K562 (cell line): ENCODE measurements around the gene VSIG4. TPM values are rescaled to one million over a fixed set of nuclear protein-coding genes. Genes with fewer than 3 reads are reported as not detected.

Experiments
- CBFA2T3 ChIP-seq: fragments of 450-650 bp; IDR thresholded peaks from 2 replicates; pipeline ENCODE4 v1.6.1; 2017
- FOXK1 ChIP-seq: sonication (generic); formaldehyde crosslinking; IDR thresholded peaks from 2 replicates; pipeline ENCODE4 v1.8.0; 2022; ENCODE audit warnings: missing genetic modification reagents, mild to moderate bottlenecking, borderline replicate concordance
- GATAD2B ChIP-seq: fragments of 450-650 bp; IDR thresholded peaks from 2 replicates; pipeline ENCODE4 v1.6.1; 2017; ENCODE audit warnings: mild to moderate bottlenecking, borderline replicate concordance
- HMG20B ChIP-seq: fragments of 250-450 bp; sonication (Bioruptor Pico); IDR thresholded peaks from 2 replicates; pipeline ENCODE4 v1.5.0; 2021; ENCODE audit warnings: mild to moderate bottlenecking
- KLF6 ChIP-seq: fragments of 250-450 bp; sonication (Bioruptor Pico); IDR thresholded peaks from 2 replicates; pipeline ENCODE4 v1.4.0; 2020; ENCODE audit warnings: mild to moderate bottlenecking, moderate library complexity, borderline replicate concordance
- MAFK ChIP-seq: IDR thresholded peaks from 2 replicates; pipeline ENCODE4 v1.6.1; 2011; ENCODE audit warnings: low read length, improper control_type of control experiment
- MBD2 ChIP-seq: sonication (generic); IDR thresholded peaks from 2 replicates; pipeline ENCODE4 v1.6.1; 2016; ENCODE audit warnings: low read depth, borderline replicate concordance
- MECOM ChIP-seq: fragments of 250-450 bp; sonication (Bioruptor Pico); IDR thresholded peaks from 2 replicates; pipeline ENCODE4 v1.8.0; 2022; ENCODE audit warnings: inconsistent platforms
- NFE2 ChIP-seq: IDR thresholded peaks from 2 replicates; pipeline ENCODE4 v1.6.1; 2014; ENCODE audit warnings: antibody characterized with exemption, low read depth
- POLR3A ChIP-seq: IDR thresholded peaks from 2 replicates; pipeline ENCODE4 v1.6.1; 2011; ENCODE audit warnings: borderline replicate concordance, mild to moderate bottlenecking, moderate library complexity; ENCODE audit not compliant: insufficient read length, insufficient read depth; ENCODE audit errors: extremely low read depth
- ZNF232 ChIP-seq: sonication (generic); formaldehyde crosslinking; IDR thresholded peaks from 2 replicates; pipeline ENCODE4 v1.8.0; 2022; ENCODE audit warnings: mild to moderate bottlenecking, missing genetic modification reagents
- ZNF668 ChIP-seq: fragments of 250-450 bp; sonication (Bioruptor Pico); IDR thresholded peaks from 2 replicates; pipeline ENCODE4 v1.8.0; 2022; ENCODE audit warnings: mild to moderate bottlenecking, inconsistent platforms
- ZNF778 ChIP-seq: fragments of 450-650 bp; formaldehyde crosslinking; IDR thresholded peaks from 2 replicates; pipeline ENCODE4 v1.4.0; 2020; ENCODE audit warnings: mild to moderate bottlenecking, moderate library complexity
- polyA plus RNA-seq, 8 experiments: library from polyadenylated mRNA; depleted of rRNA in 4 of 8; stranded (reverse) in 5 of 8; unstranded in 3 of 8; fragments of >200 nt; fragmentation: Nextera tagmentation in 2 of 8; fragmentation: Illumina TruSeq in 1 of 8; extraction: Ambion mirVana in 2 of 8; extraction: Trizol in 1 of 8; gene quantifications; 2 replicates each; pipeline versions ENCODE4 v1.2.1 to v1.2.3, GENCODE V29; 2011 to 2014; ENCODE audit warnings: inconsistent platforms in 1 of 8, missing spikeins in 1 of 8
- total RNA-seq, 7 experiments: library from RNA; depleted of rRNA in 6 of 7; stranded (reverse); fragments of >200 nt in 6 of 7; fragmentation: Illumina TruSeq in 2 of 7; extraction: Trizol in 2 of 7; gene quantifications; 2 replicates each; pipeline versions ENCODE4 v1.2.1 to v1.2.3, GENCODE V29; 2011 to 2021; ENCODE audit warnings: low replicate concordance in 1 of 7
- TF ChIP-seq, protein P1 (sequence below): fragments of 250-450 bp; sonication (Bioruptor Pico); IDR thresholded peaks from 2 replicates; pipeline ENCODE4 v1.8.0; 2021; ENCODE audit warnings: mild to moderate bottlenecking, moderate library complexity
- TF ChIP-seq, protein P2 (sequence below): fragments of 450-650 bp; IDR thresholded peaks from 2 replicates; pipeline ENCODE4 v1.6.1; 2016; ENCODE audit warnings: mild to moderate bottlenecking
- TF ChIP-seq, protein P3 (sequence below): fragments of 450-650 bp; IDR thresholded peaks from 2 replicates; pipeline ENCODE4 v1.6.1; 2017; ENCODE audit warnings: antibody characterized with exemption
- TF ChIP-seq, protein P4 (sequence below): sonication (generic); formaldehyde crosslinking; IDR thresholded peaks from 2 replicates; pipeline ENCODE4 v1.8.0; 2022; ENCODE audit warnings: mild to moderate bottlenecking, missing genetic modification reagents
- TF ChIP-seq, protein P5 (sequence below): sonication (generic); formaldehyde crosslinking; IDR thresholded peaks from 2 replicates; pipeline ENCODE4 v1.8.0; 2023; ENCODE audit warnings: mild to moderate bottlenecking, missing genetic modification reagents
- TF ChIP-seq, protein P6 (sequence below): fragments of 250-450 bp; sonication (Bioruptor Pico); IDR thresholded peaks from 2 replicates; pipeline ENCODE4 v1.9.0; 2021; ENCODE audit warnings: mild to moderate bottlenecking

VSIG4 gene
- total and polyA plus RNA-seq, 9 of the 15 experiments (the other 6 are each of a cell fraction or from before 2014, with no cell fraction given): 0.22 to 1.6 (median 0.46) TPM; not detected in 1

DNA sequence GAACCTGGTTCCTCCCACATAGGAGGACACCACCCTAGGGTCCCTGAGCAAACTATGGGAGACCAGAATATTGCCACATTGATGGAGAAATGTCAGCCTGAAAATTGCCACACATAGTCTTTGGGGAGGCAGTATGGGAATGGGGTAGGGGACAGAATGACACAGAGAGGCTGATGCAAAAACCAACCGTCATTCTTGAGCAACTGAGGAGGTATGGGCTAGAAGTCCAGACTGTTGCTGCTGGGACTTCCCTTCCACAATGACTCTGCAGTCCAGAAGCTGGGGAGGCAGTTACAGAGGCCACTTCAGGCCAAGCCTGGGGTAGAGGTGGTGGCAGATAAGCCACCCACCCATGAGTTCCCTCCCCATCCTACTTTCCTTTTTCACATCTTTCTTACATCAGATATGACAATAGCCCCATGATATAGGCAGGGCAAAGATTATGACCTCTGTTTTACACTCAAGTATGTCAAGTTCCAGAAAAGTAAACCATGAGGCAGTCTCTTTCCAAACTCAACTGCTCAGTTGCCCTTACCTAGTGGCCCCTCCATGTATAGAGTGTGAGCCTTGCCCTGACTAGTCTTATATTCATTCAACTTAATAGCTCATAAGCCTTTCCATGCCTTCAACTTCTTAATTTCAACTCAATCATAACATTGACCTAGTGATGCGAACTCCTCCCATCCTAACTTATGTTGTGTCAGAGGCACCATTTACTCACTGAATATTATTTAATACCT, 41.7 kb downstream of the VSIG4 start (continued):
- TF ChIP-seq GATAD2B (no peak), CBFA2T3 (peak; percentile 91), HMG20B (CRISPR knock-in tag) (no peak), ZNF778 (no peak), FOXK1 (CRISPR knock-in tag) (no peak), ZNF232 (CRISPR knock-in tag) (no peak), POLR3A (no peak), MECOM (CRISPR knock-in tag) (0 out of 2 replicates have a peak, but pooled peaks have one; percentile 33), MBD2 (peak; percentile 81), ZNF668 (CRISPR knock-in tag) (no peak), NFE2 (peak; percentile 99), MAFK (peak; percentile 88), KLF6 (no peak)
- TF ChIP-seq, protein P1, sequence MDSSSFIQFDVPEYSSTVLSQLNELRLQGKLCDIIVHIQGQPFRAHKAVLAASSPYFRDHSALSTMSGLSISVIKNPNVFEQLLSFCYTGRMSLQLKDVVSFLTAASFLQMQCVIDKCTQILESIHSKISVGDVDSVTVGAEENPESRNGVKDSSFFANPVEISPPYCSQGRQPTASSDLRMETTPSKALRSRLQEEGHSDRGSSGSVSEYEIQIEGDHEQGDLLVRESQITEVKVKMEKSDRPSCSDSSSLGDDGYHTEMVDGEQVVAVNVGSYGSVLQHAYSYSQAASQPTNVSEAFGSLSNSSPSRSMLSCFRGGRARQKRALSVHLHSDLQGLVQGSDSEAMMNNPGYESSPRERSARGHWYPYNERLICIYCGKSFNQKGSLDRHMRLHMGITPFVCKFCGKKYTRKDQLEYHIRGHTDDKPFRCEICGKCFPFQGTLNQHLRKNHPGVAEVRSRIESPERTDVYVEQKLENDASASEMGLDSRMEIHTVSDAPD (CRISPR knock-in tag): no peak
- TF ChIP-seq, protein P2, sequence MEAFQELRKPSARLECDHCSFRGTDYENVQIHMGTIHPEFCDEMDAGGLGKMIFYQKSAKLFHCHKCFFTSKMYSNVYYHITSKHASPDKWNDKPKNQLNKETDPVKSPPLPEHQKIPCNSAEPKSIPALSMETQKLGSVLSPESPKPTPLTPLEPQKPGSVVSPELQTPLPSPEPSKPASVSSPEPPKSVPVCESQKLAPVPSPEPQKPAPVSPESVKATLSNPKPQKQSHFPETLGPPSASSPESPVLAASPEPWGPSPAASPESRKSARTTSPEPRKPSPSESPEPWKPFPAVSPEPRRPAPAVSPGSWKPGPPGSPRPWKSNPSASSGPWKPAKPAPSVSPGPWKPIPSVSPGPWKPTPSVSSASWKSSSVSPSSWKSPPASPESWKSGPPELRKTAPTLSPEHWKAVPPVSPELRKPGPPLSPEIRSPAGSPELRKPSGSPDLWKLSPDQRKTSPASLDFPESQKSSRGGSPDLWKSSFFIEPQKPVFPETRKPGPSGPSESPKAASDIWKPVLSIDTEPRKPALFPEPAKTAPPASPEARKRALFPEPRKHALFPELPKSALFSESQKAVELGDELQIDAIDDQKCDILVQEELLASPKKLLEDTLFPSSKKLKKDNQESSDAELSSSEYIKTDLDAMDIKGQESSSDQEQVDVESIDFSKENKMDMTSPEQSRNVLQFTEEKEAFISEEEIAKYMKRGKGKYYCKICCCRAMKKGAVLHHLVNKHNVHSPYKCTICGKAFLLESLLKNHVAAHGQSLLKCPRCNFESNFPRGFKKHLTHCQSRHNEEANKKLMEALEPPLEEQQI: no peak
- TF ChIP-seq, protein P3, sequence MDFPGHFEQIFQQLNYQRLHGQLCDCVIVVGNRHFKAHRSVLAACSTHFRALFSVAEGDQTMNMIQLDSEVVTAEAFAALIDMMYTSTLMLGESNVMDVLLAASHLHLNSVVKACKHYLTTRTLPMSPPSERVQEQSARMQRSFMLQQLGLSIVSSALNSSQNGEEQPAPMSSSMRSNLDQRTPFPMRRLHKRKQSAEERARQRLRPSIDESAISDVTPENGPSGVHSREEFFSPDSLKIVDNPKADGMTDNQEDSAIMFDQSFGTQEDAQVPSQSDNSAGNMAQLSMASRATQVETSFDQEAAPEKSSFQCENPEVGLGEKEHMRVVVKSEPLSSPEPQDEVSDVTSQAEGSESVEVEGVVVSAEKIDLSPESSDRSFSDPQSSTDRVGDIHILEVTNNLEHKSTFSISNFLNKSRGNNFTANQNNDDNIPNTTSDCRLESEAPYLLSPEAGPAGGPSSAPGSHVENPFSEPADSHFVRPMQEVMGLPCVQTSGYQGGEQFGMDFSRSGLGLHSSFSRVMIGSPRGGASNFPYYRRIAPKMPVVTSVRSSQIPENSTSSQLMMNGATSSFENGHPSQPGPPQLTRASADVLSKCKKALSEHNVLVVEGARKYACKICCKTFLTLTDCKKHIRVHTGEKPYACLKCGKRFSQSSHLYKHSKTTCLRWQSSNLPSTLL: no peak
- TF ChIP-seq, protein P4, sequence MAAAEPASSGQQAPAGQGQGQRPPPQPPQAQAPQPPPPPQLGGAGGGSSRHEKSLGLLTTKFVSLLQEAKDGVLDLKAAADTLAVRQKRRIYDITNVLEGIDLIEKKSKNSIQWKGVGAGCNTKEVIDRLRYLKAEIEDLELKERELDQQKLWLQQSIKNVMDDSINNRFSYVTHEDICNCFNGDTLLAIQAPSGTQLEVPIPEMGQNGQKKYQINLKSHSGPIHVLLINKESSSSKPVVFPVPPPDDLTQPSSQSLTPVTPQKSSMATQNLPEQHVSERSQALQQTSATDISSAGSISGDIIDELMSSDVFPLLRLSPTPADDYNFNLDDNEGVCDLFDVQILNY (CRISPR knock-in tag): no peak
- TF ChIP-seq, protein P5, sequence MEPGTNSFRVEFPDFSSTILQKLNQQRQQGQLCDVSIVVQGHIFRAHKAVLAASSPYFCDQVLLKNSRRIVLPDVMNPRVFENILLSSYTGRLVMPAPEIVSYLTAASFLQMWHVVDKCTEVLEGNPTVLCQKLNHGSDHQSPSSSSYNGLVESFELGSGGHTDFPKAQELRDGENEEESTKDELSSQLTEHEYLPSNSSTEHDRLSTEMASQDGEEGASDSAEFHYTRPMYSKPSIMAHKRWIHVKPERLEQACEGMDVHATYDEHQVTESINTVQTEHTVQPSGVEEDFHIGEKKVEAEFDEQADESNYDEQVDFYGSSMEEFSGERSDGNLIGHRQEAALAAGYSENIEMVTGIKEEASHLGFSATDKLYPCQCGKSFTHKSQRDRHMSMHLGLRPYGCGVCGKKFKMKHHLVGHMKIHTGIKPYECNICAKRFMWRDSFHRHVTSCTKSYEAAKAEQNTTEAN (CRISPR knock-in tag): no peak
- TF ChIP-seq, protein P6, sequence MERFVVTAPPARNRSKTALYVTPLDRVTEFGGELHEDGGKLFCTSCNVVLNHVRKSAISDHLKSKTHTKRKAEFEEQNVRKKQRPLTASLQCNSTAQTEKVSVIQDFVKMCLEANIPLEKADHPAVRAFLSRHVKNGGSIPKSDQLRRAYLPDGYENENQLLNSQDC (CRISPR knock-in tag): no peak
